Gastrocnemius medialis (tissue), 4 donors: ENCODE measurements around the gene WNT7A. TPM values are rescaled to one million over a fixed set of nuclear protein-coding genes. Genes with fewer than 3 reads are reported as not detected.

Source experiments
- ATAC-seq, 2 donors: fragments of 150-250 bp; one replicate each; pipeline ENCODE4 v1.9.1; 2016
- DNase-seq, 2 donors: peaks; one replicate each; pipeline ENCODE4 v3.0.0-alpha.2; 2019
- H3K27ac ChIP-seq, 4 donors: fragments of 200-600 bp; sonication (generic); 1 replicate in 1 of 4; 2 replicates in 3 of 4; pipeline ENCODE4 v1.5.1; 2016 to 2018; ENCODE audit warnings: mild to moderate bottlenecking in 2 of 4, moderate library complexity in 1 of 4
- H3K27me3 ChIP-seq, 3 donors: fragments of 200-600 bp; sonication (generic) in 2 of 3; 1 replicate in 1 of 3; 2 replicates in 2 of 3; pipeline versions ENCODE4 v1.5.1 to v1.6.0; 2016 to 2019; ENCODE audit warnings: mild to moderate bottlenecking in 1 of 3, moderate library complexity in 1 of 3
- H3K36me3 ChIP-seq, 2 donors: fragments of 200-600 bp; sonication (generic) in 1 of 2; one replicate each; pipeline ENCODE4 v1.5.1; 2017 to 2018
- H3K4me1 ChIP-seq, 2 donors: fragments of 200-600 bp; sonication (generic) in 1 of 2; one replicate each; pipeline ENCODE4 v1.5.1; 2016 to 2017; ENCODE audit warnings: mild to moderate bottlenecking in 2 of 2
- H3K4me3 ChIP-seq, 4 donors: fragments of 200-600 bp; sonication (generic) in 3 of 4; 1 replicate in 1 of 4; 2 replicates in 3 of 4; pipeline ENCODE4 v1.5.1; 2016 to 2019; ENCODE audit warnings: mild to moderate bottlenecking in 2 of 4
- H3K9me3 ChIP-seq, 3 donors: fragments of 200-600 bp; sonication (generic) in 2 of 3; 1 replicate in 1 of 3; 2 replicates in 2 of 3; pipeline ENCODE4 v1.5.1; 2016 to 2019
- POLR2A ChIP-seq, 2 donors: fragments of 450-650 bp; IDR thresholded peaks; one replicate each; pipeline ENCODE4 v1.6.1; 2017; ENCODE audit warnings: antibody characterized with exemption in 2 of 2, mild to moderate bottlenecking in 2 of 2, moderate library complexity in 2 of 2
- in situ Hi-C, 4 donors: fragments of 200-750 bp; cut with MboI; loops; one replicate each; pipeline versions ENCODE4 v1.15.0 to v1.8.0; 2017; ENCODE audit warnings: low sequenced_read_pairs in 4 of 4
- intact Hi-C: fragments of 100-400 bp; cut with DNase I; formaldehyde crosslinking; loops from one replicate; pipeline ENCODE4 v1.15.1; 2023; ENCODE audit warnings: low total_unique reads
- total RNA-seq, 4 donors: library from RNA; depleted of rRNA; stranded (reverse); fragments of >200 nt; gene quantifications; one replicate each; pipeline versions ENCODE4 v1.1.0 to v1.2.3, GENCODE V29; 2016
- TF ChIP-seq, protein P1 (sequence below), 5 experiments: fragments of 450-650 bp in 3 of 5; fragments of 200-600 bp in 2 of 5; sonication (generic) in 2 of 5; IDR thresholded peaks in 4 of 5; conservative IDR thresholded peaks in 1 of 5; 1 replicate in 4 of 5; 2 replicates in 1 of 5; pipeline ENCODE4 v1.5.1; 2016 to 2019; ENCODE audit warnings: antibody characterized with exemption in 5 of 5, mild to moderate bottlenecking in 3 of 5, moderate library complexity in 3 of 5

Gene WNT7A
- total RNA-seq, 4 donors from 2014 or later, result not detected

DNA sequence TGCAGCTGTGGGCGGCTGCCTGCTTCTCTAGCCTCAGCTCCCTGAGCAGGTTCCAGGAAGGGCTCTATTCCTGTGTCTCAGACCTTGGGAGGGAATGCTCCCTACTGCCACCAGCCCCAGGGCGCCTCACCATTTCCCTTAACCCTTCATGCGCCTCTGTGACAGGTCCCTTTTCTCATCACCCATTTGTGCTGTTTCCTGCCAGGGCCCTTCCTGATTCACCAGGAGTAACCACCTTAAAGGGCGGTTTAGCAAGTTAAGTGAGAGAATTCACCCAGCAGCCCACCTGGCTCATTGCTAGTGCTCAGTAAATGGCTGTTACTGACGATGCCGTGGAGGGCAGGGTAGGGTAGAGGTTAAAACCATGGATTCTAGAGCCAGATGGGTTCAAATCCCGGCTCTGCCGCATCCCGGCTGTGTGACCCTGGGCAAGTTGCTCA, 87.8 kb downstream of the WNT7A start:
- Histone ChIP-seq H3K36me3 (no peaks in the 10 kb centered on the region), H3K4me3 (no peak overlapping the region), H3K27ac (no peak overlapping the region), H3K9me3 (no peaks in the 10 kb centered on the region), H3K4me1 (no peaks in the 10 kb centered on the region), H3K27me3 (peaks cover 6 to 14% (median 10%) of the 10 kb centered on the region in 3 donors)
- intact Hi-C loops (no loop called here), in situ Hi-C loops (no loop called here)
- DNase-seq, result no peak
- ATAC-seq, result no peak
- TF ChIP-seq, protein P1, sequence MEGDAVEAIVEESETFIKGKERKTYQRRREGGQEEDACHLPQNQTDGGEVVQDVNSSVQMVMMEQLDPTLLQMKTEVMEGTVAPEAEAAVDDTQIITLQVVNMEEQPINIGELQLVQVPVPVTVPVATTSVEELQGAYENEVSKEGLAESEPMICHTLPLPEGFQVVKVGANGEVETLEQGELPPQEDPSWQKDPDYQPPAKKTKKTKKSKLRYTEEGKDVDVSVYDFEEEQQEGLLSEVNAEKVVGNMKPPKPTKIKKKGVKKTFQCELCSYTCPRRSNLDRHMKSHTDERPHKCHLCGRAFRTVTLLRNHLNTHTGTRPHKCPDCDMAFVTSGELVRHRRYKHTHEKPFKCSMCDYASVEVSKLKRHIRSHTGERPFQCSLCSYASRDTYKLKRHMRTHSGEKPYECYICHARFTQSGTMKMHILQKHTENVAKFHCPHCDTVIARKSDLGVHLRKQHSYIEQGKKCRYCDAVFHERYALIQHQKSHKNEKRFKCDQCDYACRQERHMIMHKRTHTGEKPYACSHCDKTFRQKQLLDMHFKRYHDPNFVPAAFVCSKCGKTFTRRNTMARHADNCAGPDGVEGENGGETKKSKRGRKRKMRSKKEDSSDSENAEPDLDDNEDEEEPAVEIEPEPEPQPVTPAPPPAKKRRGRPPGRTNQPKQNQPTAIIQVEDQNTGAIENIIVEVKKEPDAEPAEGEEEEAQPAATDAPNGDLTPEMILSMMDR (IDR thresholded peaks at IDR 0.05 in 4 of 5, conservative IDR thresholded peaks at IDR 0.05 in 1 of 5), result no peak
- TF ChIP-seq POLR2A (IDR thresholded peaks at IDR 0.05), result no peak

GRCh38 chr3:13791198-13792050, 88.4 kb downstream of the WNT7A start:
- peaks cover 6 to 14% (median 10%) of the 10 kb centered on the region in 3 donors for H3K27me3 ChIP-seq
- in situ Hi-C loops, result no loop called here

DNA sequence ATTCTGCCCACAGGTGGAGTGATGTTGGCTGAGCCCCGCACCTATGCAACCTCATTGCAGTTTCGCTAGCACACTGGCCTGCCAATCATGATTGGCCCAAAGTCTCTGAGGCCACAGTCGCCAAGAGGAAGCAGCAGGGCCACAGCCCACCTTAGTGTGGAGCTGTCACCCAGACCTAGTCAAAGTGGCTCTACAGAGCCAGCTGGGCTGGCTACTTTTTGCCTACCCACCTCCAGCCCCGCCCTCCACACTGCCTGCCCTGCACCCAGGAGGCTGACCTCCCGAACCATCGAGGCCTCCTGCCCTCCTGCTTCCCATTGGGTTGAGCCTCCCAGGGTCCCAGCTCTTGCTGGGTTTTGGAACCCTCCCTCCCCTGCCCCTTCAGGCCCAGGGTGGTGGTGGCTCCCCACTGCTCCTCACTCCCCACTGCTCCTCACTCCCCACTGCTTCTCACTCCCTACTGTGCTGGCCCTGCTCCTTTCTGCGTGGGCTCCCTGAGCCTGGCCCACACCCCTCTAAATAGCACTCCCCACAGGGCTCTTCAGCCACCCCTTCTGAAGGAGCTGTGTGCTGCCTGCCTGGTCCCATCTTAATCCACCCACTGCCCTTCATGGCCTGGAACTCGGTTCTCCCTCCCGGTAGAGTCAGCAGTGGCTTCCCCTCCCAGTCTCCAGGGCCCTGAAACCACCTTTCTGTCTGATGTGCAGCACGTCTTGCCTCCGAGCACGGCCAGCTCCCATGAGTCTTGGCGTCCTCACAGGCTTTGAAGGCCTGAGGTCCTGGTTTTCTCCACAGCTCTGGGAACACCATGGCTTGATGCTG, 89.3 kb downstream of the WNT7A start:
- Histone ChIP-seq H3K27me3 (peaks cover 6 to 14% (median 10%) of the 10 kb centered on the region in 3 donors), H3K4me1 (no peaks in the 10 kb centered on the region), H3K9me3 (no peaks in the 10 kb centered on the region), H3K27ac (no peak overlapping the region), H3K4me3 (no peak overlapping the region), H3K36me3 (no peaks in the 10 kb centered on the region)
- TF ChIP-seq, protein P1 (IDR thresholded peaks at IDR 0.05 in 4 of 5, conservative IDR thresholded peaks at IDR 0.05 in 1 of 5), result no peak
- TF ChIP-seq POLR2A (IDR thresholded peaks at IDR 0.05), result no peak
- in situ Hi-C loops, result no loop called here
- no peak for DNase-seq
- no peak for ATAC-seq
- intact Hi-C loops, result no loop called here

More at GRCh38 chr3:13791198-13792050, 88.4 kb downstream of the WNT7A start:
- intact Hi-C loops, result no loop called here
- Histone ChIP-seq H3K27ac (no peak overlapping the region), H3K36me3 (no peaks in the 10 kb centered on the region), H3K4me3 (no peak overlapping the region), H3K4me1 (no peaks in the 10 kb centered on the region), H3K9me3 (no peaks in the 10 kb centered on the region)
- TF ChIP-seq, protein P1 (IDR thresholded peaks at IDR 0.05 in 4 of 5, conservative IDR thresholded peaks at IDR 0.05 in 1 of 5), result no peak
- no peak for TF ChIP-seq POLR2A (IDR thresholded peaks at IDR 0.05)
- DNase-seq (no peak), ATAC-seq (no peak)

DNA sequence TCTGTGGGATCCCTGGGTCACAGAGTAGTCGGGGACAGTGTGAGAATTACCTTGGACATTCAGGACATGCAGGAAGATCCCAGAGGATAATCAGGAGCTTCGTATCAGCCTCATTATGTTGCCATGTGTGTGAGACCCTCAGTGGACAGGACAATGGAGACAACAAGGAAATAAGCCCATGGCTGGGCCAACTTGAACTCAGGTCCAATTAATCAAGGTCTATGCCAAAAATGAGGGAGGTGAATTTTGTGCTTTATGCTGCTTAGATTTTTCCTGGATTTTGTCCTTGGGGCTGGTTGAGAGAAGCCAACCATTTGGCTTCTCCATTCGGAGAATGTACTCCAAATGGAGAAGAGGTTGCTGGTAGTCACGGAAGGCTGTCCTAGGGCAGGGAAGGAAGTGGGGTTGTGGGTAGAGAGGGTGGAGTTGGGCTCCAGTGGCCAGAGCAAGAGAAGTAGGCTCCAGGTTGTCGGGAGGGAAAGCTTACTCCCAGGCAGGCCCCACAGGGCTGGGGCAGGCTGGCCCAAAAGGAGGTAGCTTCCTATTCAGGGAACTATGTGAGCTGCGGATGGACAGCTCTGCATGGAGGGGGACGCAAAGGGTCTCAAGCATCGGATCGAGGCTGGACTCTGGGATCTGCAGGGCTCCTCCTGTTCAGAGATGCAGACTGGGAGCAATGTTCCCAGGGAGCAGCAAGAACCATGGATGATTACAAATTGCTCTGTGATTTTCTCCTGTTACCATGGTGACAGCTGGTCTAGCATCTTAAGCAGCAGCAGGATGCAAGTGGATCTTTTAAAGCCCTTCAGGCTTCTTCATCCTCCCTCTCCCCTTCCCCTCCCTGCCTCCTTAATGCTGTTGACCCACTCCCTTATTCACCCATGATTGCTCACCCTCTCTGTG, 91.1 kb downstream of the WNT7A start:
- Histone ChIP-seq H3K4me1 (no peaks in the 10 kb centered on the region), H3K4me3 (no peak overlapping the region), H3K36me3 (no peaks in the 10 kb centered on the region), H3K9me3 (no peaks in the 10 kb centered on the region), H3K27ac (no peak overlapping the region), H3K27me3 (peaks cover 6 to 12% (median 12%) of the 10 kb centered on the region in 3 donors)
- intact Hi-C loops (no loop called here), in situ Hi-C loops (no loop called here)
- ATAC-seq (no peak), DNase-seq (no peak)
- TF ChIP-seq, protein P1 (IDR thresholded peaks at IDR 0.05 in 4 of 5, conservative IDR thresholded peaks at IDR 0.05 in 1 of 5), result no peak
- TF ChIP-seq POLR2A (IDR thresholded peaks at IDR 0.05), result no peak
